Immature natural killer cell (primary cell): Measurements from ENCODE around the gene LSG1. TPM values are rescaled to one million over a fixed set of nuclear protein-coding genes. Genes with fewer than 3 reads are reported as not detected.
A peak's percentile ranks its signal among the peaks of the same experiment; 100 is the strongest.
"Not testable (repeated sequence)": the region's sequence is repeated elsewhere in the genome, so short reads cannot be mapped to it uniquely, and the experiment has no call there.

Experiments used
- DNase-seq, 3 donors: peaks; one replicate each; pipeline ENCODE4 v3.0.0; 2022; ENCODE audit warnings: mixed read lengths in 1 of 3
- H3K27ac Mint-ChIP-seq, 6 donors: one replicate each; pipeline ENCODE4 v1.8.0; 2020; ENCODE audit warnings: mixed read lengths in 6 of 6, mild to moderate bottlenecking in 5 of 6, inconsistent platforms in 4 of 6, moderate library complexity in 3 of 6
- H3K27me3 Mint-ChIP-seq, 3 donors: one replicate each; pipeline ENCODE4 v1.8.0; 2020 to 2021; ENCODE audit warnings: low read depth in 3 of 3, mild to moderate bottlenecking in 3 of 3, mixed read lengths in 3 of 3, moderate library complexity in 3 of 3, inconsistent platforms in 1 of 3
- H3K36me3 Mint-ChIP-seq, 3 donors: one replicate each; pipeline ENCODE4 v1.8.0; 2020; ENCODE audit warnings: mixed read lengths in 3 of 3, inconsistent platforms in 2 of 3, mild to moderate bottlenecking in 2 of 3
- H3K4me1 Mint-ChIP-seq, 2 donors: one replicate each; pipeline ENCODE4 v1.8.0; 2020; ENCODE audit warnings: inconsistent platforms in 2 of 2, mild to moderate bottlenecking in 2 of 2, mixed read lengths in 2 of 2, moderate library complexity in 1 of 2
- H3K4me3 Mint-ChIP-seq, 5 donors: one replicate each; pipeline ENCODE4 v1.8.0; 2020; ENCODE audit warnings: mild to moderate bottlenecking in 5 of 5, mixed read lengths in 5 of 5, inconsistent platforms in 3 of 5, moderate library complexity in 3 of 5
- H3K9me3 Mint-ChIP-seq, 6 donors: one replicate each; pipeline ENCODE4 v1.8.0; 2020; ENCODE audit warnings: mild to moderate bottlenecking in 6 of 6, mixed read lengths in 6 of 6, inconsistent platforms in 4 of 6, moderate library complexity in 3 of 6
- polyA plus RNA-seq, 3 donors: library from polyadenylated mRNA; unstranded; fragments of 300-500 nt; fragmentation: Illumina TruSeq; gene quantifications; one replicate each; pipeline ENCODE4 v1.2.3, GENCODE V29; 2021

Gene LSG1
- polyA plus RNA-seq, 3 donors from 2014 or later: 3.3 to 30.7 (median 11.1) TPM

DNA sequence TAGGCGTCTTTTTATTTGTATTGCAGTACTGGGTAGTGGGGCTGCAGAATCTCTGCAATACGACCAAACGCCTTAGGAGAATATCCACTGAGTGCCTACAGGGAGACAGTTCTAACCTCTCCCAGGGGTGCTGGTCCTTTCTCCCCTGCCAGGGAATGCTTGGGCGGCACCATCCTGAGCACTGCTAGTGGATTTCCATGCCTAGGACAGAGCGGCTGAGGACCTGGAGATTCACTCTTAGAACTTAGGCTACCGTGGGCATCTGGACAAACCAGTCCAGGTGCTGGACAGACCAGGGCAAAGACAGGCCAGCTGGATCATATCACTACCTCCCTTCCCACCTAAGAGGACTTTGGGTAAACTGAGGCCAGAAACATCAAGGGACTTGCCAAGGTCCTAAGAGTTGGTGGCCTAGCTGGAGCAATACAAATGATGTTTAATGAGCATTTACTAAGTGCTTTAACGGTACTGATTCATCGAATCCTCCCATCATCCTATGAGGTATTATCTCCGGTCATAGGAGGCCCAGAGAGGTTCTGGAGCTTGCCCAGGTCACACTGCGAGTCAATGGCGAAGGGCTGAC lies 39.7 kb downstream of the LSG1 start:
- peak overlapping the region; percentile 76 to 87 (median 80) for H3K4me3 Mint-ChIP-seq
- no peak for DNase-seq
- peaks cover 0 to 5% (median 2%) of the 10 kb centered on the region in 3 donors for H3K27me3 Mint-ChIP-seq
- H3K36me3 Mint-ChIP-seq: peaks cover 0 to 3% (median 0%) of the 10 kb centered on the region in 3 donors
- H3K27ac Mint-ChIP-seq: no peak overlapping the region
- no peaks in the 10 kb centered on the region for H3K9me3 Mint-ChIP-seq
- peaks cover 8 to 20% of the 10 kb centered on the region in 2 donors for H3K4me1 Mint-ChIP-seq

DNA sequence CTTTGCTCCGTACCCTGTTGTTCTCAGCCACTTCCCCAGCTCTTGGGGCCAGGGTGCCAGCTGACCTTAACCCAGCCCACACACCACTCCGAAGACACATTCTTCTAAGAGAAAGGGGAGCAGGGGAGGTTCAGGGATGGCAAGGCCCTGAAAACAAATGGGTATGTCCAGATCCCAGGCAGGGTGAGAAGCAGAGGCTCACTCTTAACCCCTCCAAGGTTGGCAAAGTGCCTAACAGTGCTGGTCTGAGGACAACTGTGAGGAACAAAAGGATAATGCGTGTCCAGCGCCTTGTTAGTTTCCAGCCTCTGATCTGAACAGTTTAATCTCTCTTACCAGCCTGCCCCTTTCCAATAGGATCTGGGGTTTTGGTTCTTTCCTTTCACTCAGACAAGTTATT lies 40.3 kb downstream of the LSG1 start:
- Mint-ChIP-seq H3K27me3 (peaks cover 0 to 3% (median 2%) of the 10 kb centered on the region in 3 donors), H3K9me3 (no peaks in the 10 kb centered on the region), H3K27ac (peak overlapping the region in 1 of 6 donors; percentile 45), H3K4me3 (peak overlapping the region in 3 of 5 donors; percentile 76 to 80 (median 80)), H3K4me1 (peaks cover 8 to 20% of the 10 kb centered on the region in 2 donors), H3K36me3 (peaks cover 0 to 3% (median 0%) of the 10 kb centered on the region in 3 donors)
- no peak for DNase-seq

DNA sequence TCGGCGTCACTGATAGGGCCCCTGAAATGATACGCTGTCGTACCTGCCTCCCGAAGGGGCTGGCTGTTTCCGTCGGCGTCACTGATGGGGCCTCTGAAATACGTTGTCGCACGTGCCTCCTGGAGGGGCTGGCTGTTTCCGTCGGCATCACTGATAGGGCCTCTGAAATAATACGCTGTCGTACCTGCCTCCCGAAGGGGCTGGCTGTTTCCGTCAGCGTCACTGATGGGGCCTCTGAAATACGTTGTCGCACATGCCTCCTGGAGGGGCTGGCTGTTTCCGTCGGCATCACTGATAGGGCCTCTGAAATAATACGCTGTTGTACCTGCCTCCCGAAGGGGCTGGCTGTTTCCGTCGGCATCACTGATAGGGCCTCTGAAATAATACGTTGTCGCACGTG lies 41.3 kb downstream of the LSG1 start:
- peaks cover 8 to 20% of the 10 kb centered on the region in 2 donors for H3K4me1 Mint-ChIP-seq
- H3K4me3 Mint-ChIP-seq, H3K36me3 Mint-ChIP-seq, H3K27me3 Mint-ChIP-seq, DNase-seq, H3K9me3 Mint-ChIP-seq, H3K27ac Mint-ChIP-seq: not testable (repeated sequence)

DNA sequence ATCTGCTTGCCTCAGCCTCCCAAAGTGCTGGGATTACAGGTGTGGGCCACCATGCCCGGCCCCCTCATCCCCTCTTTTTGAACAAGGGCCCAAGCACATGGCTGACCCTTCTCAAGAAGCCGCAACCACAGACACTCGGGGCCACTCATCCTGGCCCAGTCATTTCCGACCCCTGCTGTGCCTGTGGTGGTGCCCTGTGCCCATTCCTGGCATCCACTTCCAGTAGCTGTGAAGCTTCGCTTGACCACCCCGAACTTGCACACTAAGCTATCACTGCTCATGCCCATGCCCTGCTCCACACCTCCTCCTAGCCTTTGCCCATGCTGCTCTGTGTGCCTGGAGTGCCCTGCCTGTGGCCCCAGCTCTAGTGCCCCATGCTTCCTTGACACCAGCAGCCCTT lies 47.0 kb downstream of the LSG1 start:
- Mint-ChIP-seq H3K4me3 (no peak overlapping the region), H3K27ac (no peak overlapping the region)

DNA sequence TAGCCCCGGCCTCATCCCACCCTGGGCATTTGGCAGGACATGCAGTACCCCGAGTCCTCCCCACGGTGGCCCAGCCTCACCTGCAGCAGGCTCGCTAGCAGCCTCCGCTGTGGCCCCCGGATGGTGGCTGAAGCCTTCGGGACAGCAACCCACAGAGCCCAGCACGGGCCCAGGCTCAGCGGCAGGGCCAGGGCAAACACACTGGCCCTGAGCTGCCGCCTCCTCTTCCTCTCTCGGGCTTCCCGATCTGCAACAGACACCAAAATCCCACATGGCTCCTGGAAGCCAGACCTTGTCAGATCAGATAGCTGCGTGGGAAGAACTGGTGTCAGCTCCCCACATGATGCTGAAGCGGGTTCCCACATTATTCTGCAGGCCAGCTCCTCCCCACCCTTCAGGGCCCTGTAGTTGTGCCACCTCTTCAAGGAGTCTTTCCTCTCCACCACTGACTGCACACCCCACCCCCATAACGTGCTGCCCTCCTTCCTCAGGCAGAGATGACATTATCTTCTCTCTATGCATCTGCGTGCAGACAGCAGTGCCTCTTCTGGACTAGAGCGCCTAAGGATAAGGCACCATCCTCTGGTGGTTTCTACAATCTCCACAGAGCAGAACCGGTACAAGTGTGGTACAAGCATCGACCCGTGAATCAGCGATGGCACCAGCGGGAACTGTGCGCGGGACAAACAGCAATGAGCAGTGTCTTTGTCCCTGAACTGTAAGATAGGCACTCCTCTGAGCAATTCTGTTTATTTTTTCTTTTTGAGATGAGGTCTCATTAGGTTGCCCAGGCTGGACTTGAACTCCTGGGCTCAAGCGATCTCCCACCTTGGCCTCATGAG lies 48.3 kb downstream of the LSG1 start:
- peaks cover 0 to 3% (median 0%) of the 10 kb centered on the region in 3 donors for H3K36me3 Mint-ChIP-seq
- no peaks in the 10 kb centered on the region for H3K4me1 Mint-ChIP-seq
- peaks cover 0 to 2% (median 0%) of the 10 kb centered on the region in 3 donors for H3K27me3 Mint-ChIP-seq
- H3K27ac Mint-ChIP-seq: no peak overlapping the region
- no peak for DNase-seq
- H3K4me3 Mint-ChIP-seq: no peak overlapping the region
- no peaks in the 10 kb centered on the region for H3K9me3 Mint-ChIP-seq

More for the DNA sequence above, 47.0 kb downstream of the LSG1 start:
- H3K9me3 Mint-ChIP-seq: no peaks in the 10 kb centered on the region
- peaks cover 0 to 2% (median 0%) of the 10 kb centered on the region in 3 donors for H3K27me3 Mint-ChIP-seq
- peaks cover 0 to 3% (median 0%) of the 10 kb centered on the region in 3 donors for H3K36me3 Mint-ChIP-seq
- DNase-seq: no peak
- H3K4me1 Mint-ChIP-seq: no peaks in the 10 kb centered on the region

DNA sequence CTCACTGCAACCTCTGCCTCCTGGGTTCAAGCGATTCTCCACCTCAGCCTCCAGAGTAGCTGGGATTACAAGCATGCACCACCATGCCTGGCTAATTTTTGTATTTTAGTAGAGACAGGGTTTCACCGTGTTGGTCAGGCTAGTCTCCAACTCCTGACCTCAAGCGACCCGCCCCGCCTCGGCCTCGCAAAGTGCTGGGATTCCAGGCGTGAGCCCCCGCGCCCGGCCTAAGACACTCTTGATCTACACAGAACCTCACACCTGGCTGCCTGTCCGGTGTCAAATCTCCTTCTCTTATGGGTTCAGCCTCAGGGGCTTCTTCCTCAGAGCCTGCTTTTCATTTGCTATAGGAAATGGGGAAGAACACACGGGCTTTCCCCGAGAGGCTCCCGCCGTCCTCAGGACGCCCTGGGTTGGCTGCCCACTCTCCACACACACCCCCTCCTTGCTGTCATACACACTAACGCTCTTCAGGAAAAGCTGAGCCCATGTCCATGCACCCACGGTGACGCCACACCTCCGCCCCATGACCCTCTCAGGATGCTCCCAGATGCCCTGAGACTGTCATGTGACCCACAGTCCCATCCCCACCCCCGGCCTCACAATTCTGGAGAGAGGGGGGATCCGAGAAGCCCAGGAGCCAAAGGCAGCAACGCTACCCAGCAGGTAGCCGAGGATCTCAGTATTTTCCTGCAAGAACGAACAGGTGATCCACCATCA lies 49.2 kb downstream of the LSG1 start:
- DNase-seq: no peak
- Mint-ChIP-seq H3K36me3 (no peaks in the 10 kb centered on the region), H3K9me3 (no peaks in the 10 kb centered on the region), H3K4me1 (no peaks in the 10 kb centered on the region), H3K27ac (no peak overlapping the region), H3K4me3 (no peak overlapping the region), H3K27me3 (peaks cover 0 to 2% (median 0%) of the 10 kb centered on the region in 3 donors)

DNA sequence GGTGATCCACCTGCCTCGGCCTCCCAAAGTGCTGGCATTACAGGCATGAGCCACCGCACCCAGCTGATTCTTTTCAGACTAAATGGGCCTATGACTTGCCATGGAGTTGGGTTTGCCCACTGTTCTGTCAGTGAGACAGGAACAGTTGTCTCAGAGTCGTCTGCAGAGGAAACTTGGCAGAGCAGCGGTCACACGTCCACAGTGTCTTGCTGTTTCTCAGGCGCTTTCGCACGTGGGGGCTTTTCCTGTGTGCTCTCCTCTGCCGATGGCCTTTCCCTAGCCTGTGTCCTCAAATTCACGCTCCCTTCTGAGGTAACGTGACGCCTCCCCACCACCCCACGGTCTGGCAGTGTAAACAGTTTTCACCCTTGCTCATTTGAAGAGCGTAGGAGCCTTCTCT lies 50.0 kb downstream of the LSG1 start:
- H3K36me3 Mint-ChIP-seq: no peaks in the 10 kb centered on the region
- H3K4me3 Mint-ChIP-seq: no peak overlapping the region
- no peaks in the 10 kb centered on the region for H3K9me3 Mint-ChIP-seq
- peaks cover 0 to 2% (median 0%) of the 10 kb centered on the region in 3 donors for H3K27me3 Mint-ChIP-seq
- no peaks in the 10 kb centered on the region for H3K4me1 Mint-ChIP-seq
- DNase-seq: no peak
- H3K27ac Mint-ChIP-seq: no peak overlapping the region

DNA sequence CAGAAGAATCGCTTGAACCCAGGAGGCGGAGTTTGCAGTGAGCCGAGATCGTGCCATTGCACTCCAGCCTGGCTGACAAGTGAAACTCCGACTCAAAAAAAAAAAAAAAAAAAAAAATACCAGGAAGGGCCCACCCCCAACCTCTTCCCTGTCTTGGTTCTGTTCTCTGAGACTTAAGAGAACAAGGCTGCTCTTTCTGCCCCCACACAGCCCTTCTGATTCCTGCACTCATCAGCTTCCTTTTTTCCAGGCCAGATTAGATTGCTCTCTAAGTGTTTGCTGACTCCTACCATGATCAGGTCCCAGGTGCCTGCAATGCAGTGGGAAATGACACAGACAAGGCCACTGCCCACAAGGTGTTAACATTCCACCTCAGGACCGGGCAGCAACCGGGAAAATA lies 51.8 kb downstream of the LSG1 start:
- Mint-ChIP-seq H3K9me3 (no peaks in the 10 kb centered on the region), H3K4me3 (no peak overlapping the region), H3K27ac (peak overlapping the region in 1 of 6 donors; percentile 42), H3K4me1 (no peaks in the 10 kb centered on the region), H3K27me3 (peaks cover 0 to 2% (median 2%) of the 10 kb centered on the region in 3 donors), H3K36me3 (no peaks in the 10 kb centered on the region)
- DNase-seq: no peak

DNA sequence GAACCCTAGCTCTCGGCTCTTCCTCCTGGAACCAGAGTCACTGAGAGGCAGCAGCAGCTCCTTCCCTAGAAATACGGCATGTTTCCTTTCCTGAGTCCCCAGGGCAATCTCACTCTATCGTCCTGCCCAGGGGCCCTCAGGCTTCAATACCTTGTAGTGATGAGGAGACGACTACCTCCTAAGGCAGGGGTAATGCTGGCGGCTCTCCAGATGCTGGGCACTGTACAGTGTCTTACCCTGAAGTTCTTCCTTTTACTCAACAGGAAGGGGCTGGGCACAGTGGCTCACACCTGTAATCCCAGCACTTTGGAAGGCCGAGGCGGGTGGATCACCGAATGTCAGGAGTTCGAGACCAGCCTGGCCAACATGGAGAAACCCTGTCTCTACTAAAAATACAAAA lies 52.2 kb downstream of the LSG1 start:
- Mint-ChIP-seq H3K27ac (no peak overlapping the region), H3K9me3 (no peaks in the 10 kb centered on the region), H3K36me3 (no peaks in the 10 kb centered on the region), H3K4me1 (no peaks in the 10 kb centered on the region), H3K4me3 (no peak overlapping the region), H3K27me3 (peaks cover 0 to 2% (median 2%) of the 10 kb centered on the region in 3 donors)
- no peak for DNase-seq

DNA sequence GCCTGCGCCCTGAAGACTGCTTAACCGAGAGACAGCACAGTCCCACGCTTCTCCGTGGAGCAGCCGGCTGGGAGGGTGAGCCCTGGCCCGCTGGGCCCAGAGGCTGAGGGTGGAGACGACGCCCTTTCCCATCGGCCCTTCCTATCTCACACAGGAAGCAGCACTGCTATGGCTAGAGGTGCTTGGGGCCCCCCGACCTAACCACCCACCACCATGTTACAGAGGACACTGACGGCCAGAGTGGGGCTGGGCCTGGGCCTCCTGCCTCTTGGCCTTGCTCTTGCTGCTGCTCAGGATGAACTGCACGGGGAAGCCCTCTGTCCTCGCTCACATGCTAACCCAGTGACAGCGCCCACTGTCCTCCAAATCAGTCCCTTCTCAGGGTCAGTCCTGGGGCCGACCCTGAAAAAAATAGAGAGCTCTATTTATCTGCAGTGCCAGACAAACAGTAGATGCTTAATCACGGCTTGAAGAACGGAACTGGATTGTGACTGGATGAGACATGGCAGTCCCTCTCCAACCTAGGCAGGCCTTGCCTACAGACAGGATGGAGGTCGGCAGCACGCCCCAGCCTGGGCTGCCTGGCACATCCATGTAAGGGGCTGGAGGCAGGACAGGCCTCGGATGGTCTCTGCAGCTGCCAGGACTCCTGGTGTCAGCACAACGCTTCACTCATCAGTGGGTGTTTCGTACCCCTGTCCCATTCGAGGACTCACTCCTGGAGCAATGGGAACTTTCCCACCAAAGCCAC lies 53.0 kb downstream of the LSG1 start:
- peaks cover 0 to 2% (median 2%) of the 10 kb centered on the region in 3 donors for H3K27me3 Mint-ChIP-seq
- no peaks in the 10 kb centered on the region for H3K9me3 Mint-ChIP-seq
- no peak for DNase-seq
- H3K4me1 Mint-ChIP-seq: no peaks in the 10 kb centered on the region
- H3K4me3 Mint-ChIP-seq: no peak overlapping the region
- no peak overlapping the region for H3K27ac Mint-ChIP-seq
- H3K36me3 Mint-ChIP-seq: no peaks in the 10 kb centered on the region

DNA sequence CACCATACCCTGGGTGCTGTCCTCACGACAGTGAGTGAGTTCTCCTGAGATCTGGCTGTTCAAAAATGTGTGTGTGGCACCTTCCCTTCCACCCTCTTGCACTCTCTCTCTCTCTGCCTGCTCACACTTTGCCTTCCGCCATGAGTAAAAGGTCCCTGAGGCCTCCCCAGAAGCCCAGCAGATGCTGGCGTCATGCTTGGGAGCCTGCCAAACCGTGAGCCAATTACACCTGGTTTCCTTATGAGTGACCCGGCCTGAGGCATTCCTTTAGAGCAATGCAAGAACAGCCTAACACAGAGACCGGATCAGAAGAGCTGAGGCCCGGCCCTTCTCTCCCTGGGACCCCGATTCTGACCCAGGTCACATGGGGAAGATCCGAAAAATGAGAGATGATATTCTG lies 54.2 kb downstream of the LSG1 start:
- H3K27ac Mint-ChIP-seq: no peak overlapping the region
- no peaks in the 10 kb centered on the region for H3K9me3 Mint-ChIP-seq
- no peak for DNase-seq
- H3K27me3 Mint-ChIP-seq: peaks cover 0 to 2% (median 2%) of the 10 kb centered on the region in 3 donors
- no peaks in the 10 kb centered on the region for H3K36me3 Mint-ChIP-seq
- H3K4me3 Mint-ChIP-seq: no peak overlapping the region
- H3K4me1 Mint-ChIP-seq: no peaks in the 10 kb centered on the region

DNA sequence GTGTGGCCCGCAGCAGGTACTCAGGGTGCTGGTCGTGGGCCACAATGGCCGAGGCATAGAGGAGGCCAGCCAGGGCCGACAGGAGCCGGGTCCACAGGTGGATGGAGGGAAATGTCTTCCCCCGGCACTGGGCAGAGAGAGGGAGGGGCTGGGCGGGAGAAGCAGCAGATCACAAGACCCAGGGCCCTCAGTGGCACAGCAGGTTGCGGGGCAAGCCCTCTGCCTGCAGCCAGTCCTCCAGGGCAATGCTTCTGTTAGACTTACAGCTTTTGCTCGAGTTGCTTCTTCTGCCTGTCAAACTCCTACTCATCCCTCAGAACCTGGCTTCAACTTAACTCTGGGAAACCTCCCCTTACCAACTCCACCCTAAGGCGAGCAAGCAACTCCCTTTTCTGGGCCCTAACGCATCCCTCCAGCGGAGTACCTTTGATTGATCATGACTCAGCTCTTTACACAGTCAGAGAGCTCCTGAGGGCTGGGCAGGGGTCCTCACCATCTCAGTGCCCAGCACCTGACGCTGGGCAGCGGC lies 54.8 kb downstream of the LSG1 start:
- Mint-ChIP-seq H3K4me3 (no peak overlapping the region), H3K9me3 (no peaks in the 10 kb centered on the region), H3K27ac (no peak overlapping the region), H3K27me3 (peaks cover 0 to 2% (median 1%) of the 10 kb centered on the region in 3 donors), H3K36me3 (no peaks in the 10 kb centered on the region), H3K4me1 (no peaks in the 10 kb centered on the region)
- DNase-seq: no peak

DNA sequence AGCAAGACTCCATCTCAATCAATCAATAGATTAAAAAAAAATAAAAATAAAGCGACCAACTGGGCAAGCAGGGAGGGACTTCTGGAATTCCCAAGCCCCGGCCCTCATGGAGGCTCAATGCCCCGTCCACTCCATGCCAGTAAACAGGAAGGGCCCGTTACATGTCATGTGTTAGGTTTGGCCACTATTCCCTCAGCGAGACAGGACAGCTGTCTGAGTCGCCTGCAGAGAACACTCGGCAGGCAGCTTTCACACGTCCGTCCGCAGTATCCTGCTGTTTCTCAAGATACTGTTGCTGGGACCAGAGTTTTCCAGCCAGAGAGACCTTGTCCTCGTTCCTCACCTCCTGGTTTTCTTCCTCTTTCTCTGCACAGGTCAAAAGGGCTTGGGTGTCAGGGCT lies 56.8 kb downstream of the LSG1 start:
- no peaks in the 10 kb centered on the region for H3K36me3 Mint-ChIP-seq
- H3K9me3 Mint-ChIP-seq: no peaks in the 10 kb centered on the region
- DNase-seq: no peak
- no peak overlapping the region for H3K27ac Mint-ChIP-seq
- peaks cover 0 to 2% (median 2%) of the 10 kb centered on the region in 3 donors for H3K27me3 Mint-ChIP-seq
- no peak overlapping the region for H3K4me3 Mint-ChIP-seq
- no peaks in the 10 kb centered on the region for H3K4me1 Mint-ChIP-seq
